NOMO-1 treated with dmso at 0.1 percent for 144 hours (cell line): ENCODE data around the gene RHBDF2.

Source experiments
- DNase-seq: peaks from one replicate; lab custom pipeline; 2025; ENCODE audit not compliant: unreplicated experiment; lab: John Stamatoyannopoulos, UW

The RHBDF2 gene

DNA sequence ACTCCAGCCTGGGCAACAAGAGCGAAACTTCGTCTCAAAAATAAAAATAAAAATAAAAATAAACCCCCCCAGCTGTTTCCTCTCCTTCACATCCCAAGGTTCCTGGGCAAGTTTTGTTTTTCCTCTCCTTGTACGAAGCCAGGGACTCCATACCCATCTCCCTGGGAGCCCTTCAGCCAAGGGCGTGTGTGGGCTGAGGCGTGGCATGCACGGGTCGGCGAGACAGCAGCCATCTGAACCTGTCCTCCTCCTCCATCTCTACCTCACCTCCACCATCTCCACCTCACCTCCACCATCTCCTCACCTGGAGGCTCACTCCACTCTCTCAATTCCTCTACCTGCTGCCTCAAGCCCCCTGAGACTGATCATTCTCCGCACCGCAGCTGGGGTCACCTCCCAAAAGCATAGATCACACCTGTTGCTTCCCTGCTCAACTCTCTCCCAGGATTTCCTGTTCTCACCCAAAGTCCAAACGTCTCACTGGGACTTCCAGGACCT, 16.9 kb downstream of the RHBDF2 start:
- no peak for DNase-seq

GRCh38 chr17:76481071-76481655, 20.1 kb downstream of the RHBDF2 start:
- DNase-seq, result no peak

DNA sequence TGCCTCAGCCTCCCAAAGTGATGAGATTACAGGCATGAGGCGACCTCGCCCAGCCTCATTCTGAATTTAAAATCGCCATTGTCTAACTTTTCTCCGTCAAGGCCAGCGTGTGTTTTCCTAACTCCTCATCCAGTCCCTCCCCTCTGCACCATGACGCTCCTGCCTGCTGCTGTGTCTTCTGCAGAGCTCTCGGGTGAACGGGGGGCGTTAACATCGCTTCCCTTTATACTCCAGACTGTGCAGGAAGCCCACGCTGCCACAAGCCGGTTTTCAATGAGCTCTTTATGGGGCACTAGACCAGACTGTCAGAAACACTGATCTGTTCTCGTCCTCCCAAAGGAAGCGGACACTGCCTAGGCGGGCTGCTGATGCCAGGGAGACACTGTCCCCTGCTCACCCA, 20.6 kb downstream of the RHBDF2 start:
- DNase-seq, result peak; percentile 41

DNA sequence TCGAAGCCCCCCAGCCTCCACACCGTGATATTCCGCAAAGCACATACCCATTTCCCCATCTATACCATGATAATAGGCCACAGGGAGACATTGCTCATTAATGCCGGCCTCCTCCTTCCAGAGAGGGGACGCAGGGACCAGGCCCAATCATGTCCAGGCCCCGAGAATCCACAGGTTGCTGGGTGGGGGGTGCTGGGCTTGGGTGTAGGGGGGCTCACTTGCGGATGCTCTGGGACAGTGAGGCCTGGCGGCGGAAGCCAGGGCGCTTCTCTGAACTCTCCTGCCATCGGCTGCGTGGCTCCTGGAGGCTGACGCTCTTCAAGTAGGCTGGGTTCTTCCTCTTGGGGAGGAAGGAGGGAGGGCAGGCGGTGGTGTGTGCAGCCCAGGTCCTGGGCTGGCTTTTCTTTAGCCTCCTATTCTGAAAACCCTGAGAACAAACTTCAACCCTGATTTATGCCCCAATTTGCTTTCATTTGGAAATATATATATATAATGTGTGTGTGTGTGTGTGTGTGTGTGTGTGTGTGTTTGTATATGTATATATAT, 21.6 kb downstream of the RHBDF2 start:
- DNase-seq, result no peak

- no peak for DNase-seq
These were observed 22.3 kb downstream of the RHBDF2 start for GRCh38 chr17:76478730-76479514.

- no peak for DNase-seq
These were observed 23.1 kb downstream of the RHBDF2 start for GRCh38 chr17:76478097-76478496.

GRCh38 chr17:76477576-76477975, 23.6 kb downstream of the RHBDF2 start:
- DNase-seq, result no peak

GRCh38 chr17:76476736-76477135, 24.5 kb downstream of the RHBDF2 start:
- DNase-seq, result no peak

GRCh38 chr17:76475302-76475701, 25.9 kb downstream of the RHBDF2 start:
- DNase-seq, result no peak

DNA sequence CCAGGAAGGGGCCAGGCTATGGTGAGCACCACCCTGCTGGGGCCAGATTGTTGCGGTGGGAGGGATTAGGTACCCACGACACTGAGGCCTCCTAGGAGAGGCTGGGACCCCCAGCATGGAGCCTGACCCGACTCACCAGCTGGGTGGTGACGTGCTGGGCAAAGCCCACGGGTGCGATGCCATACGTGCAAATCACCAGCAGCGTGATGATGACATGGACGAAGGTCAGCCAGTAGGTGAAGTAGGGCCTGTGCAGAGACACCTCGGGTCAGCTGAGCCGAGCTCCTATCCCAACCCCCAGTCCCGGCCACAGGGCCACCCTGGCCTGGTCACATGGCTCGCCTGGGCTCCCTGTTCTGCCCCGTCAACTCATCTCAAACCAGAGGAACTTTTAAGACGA, 26.3 kb downstream of the RHBDF2 start:
- DNase-seq, result no peak

DNA sequence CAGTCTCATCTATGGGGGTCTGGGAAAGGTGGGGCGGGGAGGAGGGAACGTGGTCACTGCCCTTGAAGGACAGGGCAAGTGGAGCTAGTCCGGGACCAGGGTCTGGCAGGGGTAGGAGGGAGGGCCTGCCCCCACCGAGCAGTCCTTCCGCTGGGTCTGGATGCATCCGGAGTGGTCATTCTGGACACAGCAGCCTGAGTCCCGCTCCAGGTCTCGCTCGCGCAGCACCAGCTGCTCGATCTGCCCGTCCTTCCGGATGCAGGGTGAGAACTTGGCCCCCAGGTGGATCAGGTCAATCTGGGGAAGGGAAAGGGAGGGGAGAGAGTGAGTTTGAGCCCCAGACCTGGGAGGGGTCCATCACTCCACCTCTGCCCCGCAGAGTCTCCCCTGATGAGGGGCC, 27.0 kb downstream of the RHBDF2 start:
- no peak for DNase-seq

GRCh38 chr17:76473541-76473985, 27.7 kb downstream of the RHBDF2 start:
- DNase-seq, result no peak

DNA sequence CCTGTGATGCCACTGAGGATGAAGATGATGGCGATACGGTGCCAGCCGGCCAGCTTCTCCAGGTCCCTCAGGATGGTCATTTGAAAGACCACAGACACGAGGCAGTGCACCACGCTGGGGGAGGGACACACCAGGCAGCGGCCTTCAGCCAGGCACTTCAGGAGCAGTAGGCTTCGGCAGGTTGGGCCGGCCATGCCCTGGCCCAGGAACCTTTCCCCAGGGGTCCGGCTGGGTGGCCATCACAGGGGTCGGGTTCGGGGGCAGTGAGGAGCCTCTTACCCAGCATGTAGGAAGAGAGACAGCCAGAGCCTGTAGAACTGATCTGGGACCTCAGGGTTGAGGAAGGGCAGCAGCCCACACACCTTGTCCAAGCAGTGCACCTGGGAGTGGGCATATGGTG, 28.5 kb downstream of the RHBDF2 start:
- no peak for DNase-seq

GRCh38 chr17:76472258-76472645, 29.0 kb downstream of the RHBDF2 start:
- DNase-seq, result no peak

GRCh38 chr17:76471498-76472257, 29.5 kb downstream of the RHBDF2 start:
- no peak for DNase-seq

GRCh38 chr17:76469991-76470739, 31.1 kb downstream of the RHBDF2 start:
- no peak for DNase-seq

DNA sequence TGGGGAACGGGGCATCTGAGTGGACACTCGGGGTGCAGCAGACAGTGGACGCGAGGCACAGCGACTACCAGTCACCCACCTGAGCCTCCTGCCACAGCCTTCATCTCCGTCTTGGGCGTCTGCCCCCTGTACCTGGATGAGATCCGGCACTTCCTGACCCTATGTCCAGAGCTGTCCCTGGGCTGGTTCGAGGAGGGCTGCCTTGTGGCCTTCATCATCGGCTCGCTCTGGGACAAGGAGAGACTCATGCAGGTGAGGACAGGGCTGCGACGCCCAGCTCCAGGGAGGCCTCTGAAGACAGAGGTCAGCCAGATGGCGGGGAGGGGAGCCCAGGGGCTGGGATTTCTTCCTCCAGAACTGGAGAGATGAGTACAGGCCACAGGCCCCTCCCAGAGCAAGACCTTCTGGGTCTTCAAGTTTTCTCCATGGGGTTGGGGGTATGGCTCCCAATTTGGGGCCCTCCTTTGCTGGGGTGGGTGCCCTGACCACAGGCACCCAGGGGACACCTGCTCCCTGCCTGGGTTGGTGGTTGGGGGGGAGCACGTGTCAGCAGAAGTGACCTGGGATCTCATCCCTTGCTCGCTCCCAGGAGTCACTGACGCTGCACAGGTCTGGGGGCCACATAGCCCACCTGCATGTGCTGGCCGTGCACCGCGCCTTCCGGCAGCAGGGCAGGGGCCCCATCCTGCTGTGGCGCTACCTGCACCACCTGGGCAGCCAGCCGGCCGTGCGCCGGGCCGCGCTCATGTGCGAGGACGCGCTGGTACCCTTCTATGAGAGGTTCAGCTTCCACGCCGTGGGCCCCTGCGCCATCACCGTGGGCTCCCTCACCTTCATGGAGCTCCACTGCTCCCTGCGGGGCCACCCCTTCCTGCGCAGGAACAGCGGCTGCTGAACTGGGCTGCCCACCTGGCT, 31.9 kb downstream of the RHBDF2 start:
- DNase-seq, result no peak

- no peak for DNase-seq
These were observed 32.6 kb downstream of the RHBDF2 start for GRCh38 chr17:76468634-76469010.

- DNase-seq, result no peak
These were observed 33.2 kb downstream of the RHBDF2 start for GRCh38 chr17:76467809-76468633.
